Measurements from ENCODE around the gene NRM. TPM values are rescaled to one million over a fixed set of nuclear protein-coding genes. Genes with fewer than 3 reads are reported as not detected.

Gene NRM
- total RNA-seq, 2 experiments from 2014 or later, result 18.6 to 36.7 TPM

DNA sequence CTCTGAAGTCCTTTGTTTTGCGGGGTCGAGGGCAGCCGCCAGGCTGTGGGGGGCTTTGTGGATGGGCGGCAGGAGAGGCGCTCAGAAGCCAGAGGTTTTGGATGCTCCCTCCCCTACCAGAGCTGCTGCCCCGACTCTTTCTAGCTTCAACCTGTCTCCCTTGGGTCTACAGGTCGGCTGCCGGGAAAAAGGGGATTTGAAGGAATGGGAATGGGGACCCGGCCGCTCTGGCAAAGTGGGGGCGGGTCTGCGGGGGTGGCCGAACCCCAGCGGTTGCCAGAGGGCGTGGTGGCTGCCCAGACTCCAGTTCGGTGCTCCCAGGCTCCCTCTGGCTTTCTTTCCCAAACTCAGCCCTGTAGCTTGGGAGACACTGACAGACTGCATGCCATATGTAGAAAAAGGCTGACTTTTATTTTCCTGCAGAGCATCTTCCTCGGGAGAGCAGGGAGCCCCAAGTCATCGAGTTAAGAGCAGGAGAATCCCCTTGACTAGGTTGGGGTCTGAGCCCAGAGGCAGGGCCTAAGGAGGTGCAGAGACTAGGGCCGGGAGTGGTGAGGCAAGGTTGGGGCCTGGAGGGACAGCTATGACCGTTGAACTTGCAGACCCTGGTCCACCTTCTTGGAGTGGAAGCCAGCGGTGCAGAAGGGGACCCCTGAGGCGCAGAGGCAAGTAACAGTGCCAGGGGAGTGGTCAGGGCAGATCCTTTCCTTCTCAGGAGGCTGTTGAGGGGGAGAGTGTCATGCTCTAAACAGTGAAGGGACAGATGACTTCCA is 2.9 kb downstream of the NRM start:
- DNase-seq (ENCODE audit: low spot score), result peak; percentile 49

GRCh38 chr6:30686908-30687658 is 3.7 kb downstream of the NRM start:
- peak overlapping the region; percentile 95 for H3K27ac ChIP-seq (ENCODE audit: low read depth, low read length, poor library complexity, severe bottlenecking)
- intact Hi-C loops (cut with micrococcal nuclease; ENCODE audit: unreplicated experiment), result loop anchor here (5.0 to 10.0 kb wide), 2 partner anchors 70 to 808 kb away; partner anchors contain the start of genes MICB, MRPS18B and PPP1R10
- BruUV-seq (replicated peaks), result no TSS peak
- H3K36me3 ChIP-seq (ENCODE audit: insufficient read depth, low read length), result peaks cover 39% of the 10 kb centered on the region
- TF ChIP-seq, protein P1, sequence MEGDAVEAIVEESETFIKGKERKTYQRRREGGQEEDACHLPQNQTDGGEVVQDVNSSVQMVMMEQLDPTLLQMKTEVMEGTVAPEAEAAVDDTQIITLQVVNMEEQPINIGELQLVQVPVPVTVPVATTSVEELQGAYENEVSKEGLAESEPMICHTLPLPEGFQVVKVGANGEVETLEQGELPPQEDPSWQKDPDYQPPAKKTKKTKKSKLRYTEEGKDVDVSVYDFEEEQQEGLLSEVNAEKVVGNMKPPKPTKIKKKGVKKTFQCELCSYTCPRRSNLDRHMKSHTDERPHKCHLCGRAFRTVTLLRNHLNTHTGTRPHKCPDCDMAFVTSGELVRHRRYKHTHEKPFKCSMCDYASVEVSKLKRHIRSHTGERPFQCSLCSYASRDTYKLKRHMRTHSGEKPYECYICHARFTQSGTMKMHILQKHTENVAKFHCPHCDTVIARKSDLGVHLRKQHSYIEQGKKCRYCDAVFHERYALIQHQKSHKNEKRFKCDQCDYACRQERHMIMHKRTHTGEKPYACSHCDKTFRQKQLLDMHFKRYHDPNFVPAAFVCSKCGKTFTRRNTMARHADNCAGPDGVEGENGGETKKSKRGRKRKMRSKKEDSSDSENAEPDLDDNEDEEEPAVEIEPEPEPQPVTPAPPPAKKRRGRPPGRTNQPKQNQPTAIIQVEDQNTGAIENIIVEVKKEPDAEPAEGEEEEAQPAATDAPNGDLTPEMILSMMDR (conservative IDR thresholded peaks at IDR 0.05; ENCODE audit: low read length), result no peak
- TF ChIP-seq EZH2phosphoT487 (IDR thresholded peaks at IDR 0.05; ENCODE audit: borderline replicate concordance, low read depth, low read length), result no peak
- peaks cover 34% of the 10 kb centered on the region for H3K4me1 ChIP-seq (ENCODE audit: insufficient read depth, low read length, poor library complexity, severe bottlenecking)
- POLR2A ChIA-PET, result interaction anchor here (1.0 to 6.3 kb wide), 3 partner anchors 17 to 33 kb away, joined by 4 to 71 read pairs (median 4); partner anchors contain the start of genes MDC1 and TUBB
- no peaks in the 10 kb centered on the region for H3K9me3 ChIP-seq (ENCODE audit: low read length)
- H2AFZ ChIP-seq (ENCODE audit: low read length), result no peak overlapping the region
- H3K4me3 ChIP-seq (ENCODE audit: low read depth, low read length, poor library complexity, severe bottlenecking), result peak overlapping the region; percentile 95
- H3K79me2 ChIP-seq (ENCODE audit: insufficient read depth, low read depth, low read length), result peaks cover 78% of the 10 kb centered on the region
- H3K4me2 ChIP-seq (ENCODE audit: low read length), result peak overlapping the region; percentile 99
- no peaks in the 10 kb centered on the region for H3K9me2 ChIP-seq (ENCODE audit: insufficient read depth, low read length)
- H4K20me1 ChIP-seq (ENCODE audit: insufficient read depth, low read length), result peaks cover 7% of the 10 kb centered on the region; the same call in 1 of the 2 replicates
- peak; percentile 98 for DNase-seq (ENCODE audit: low spot score)
- CTCF ChIA-PET (ENCODE audit: unreplicated experiment), result no interaction called here

More for the DNA sequence above, 2.9 kb downstream of the NRM start:
- Histone ChIP-seq H3K79me2 (ENCODE audit: insufficient read depth, low read depth, low read length) (peaks cover 70% of the 10 kb centered on the region), H3K4me1 (ENCODE audit: insufficient read depth, low read length, poor library complexity, severe bottlenecking) (peaks cover 38% of the 10 kb centered on the region), H3K36me3 (ENCODE audit: insufficient read depth, low read length) (peaks cover 34% of the 10 kb centered on the region), H3K27ac (ENCODE audit: low read depth, low read length, poor library complexity, severe bottlenecking) (peak overlapping the region; percentile 95), H3K9me3 (ENCODE audit: low read length) (no peaks in the 10 kb centered on the region), H3K9me2 (ENCODE audit: insufficient read depth, low read length) (no peaks in the 10 kb centered on the region), H2AFZ (ENCODE audit: low read length) (no peak overlapping the region), H4K20me1 (ENCODE audit: insufficient read depth, low read length) (peaks cover 5% of the 10 kb centered on the region; the same call in 1 of the 2 replicates), H3K4me3 (ENCODE audit: low read depth, low read length, poor library complexity, severe bottlenecking) (peak overlapping the region; percentile 95), H3K4me2 (ENCODE audit: low read length) (peak overlapping the region; percentile 99)
- intact Hi-C loops (cut with micrococcal nuclease; ENCODE audit: unreplicated experiment), result loop anchor here (1.0 to 10.0 kb wide), 4 partner anchors 9 to 807 kb away; partner anchors contain the start of genes MDC1, MICB, MRPS18B and PPP1R10
- TSS peak; percentile 76 for BruUV-seq (replicated peaks)
- ChIA-PET POLR2A (interaction anchor here (0.5 to 6.3 kb wide), 8 partner anchors 7 to 392 kb away, joined by 3 to 71 read pairs (median 4); partner anchors contain the start of genes DHX16, MDC1 and TUBB), CTCF (ENCODE audit: unreplicated experiment) (interaction anchor here (0.7 to 1.6 kb wide), 4 partner anchors 9 to 43 kb away, joined by 3 to 5 read pairs (median 5); partner anchors contain the start of genes DHX16 and MDC1)
- TF ChIP-seq, protein P1 (conservative IDR thresholded peaks at IDR 0.05; ENCODE audit: low read length), result no peak; the same call in 1 of the 2 replicates
- TF ChIP-seq EZH2phosphoT487 (IDR thresholded peaks at IDR 0.05; ENCODE audit: borderline replicate concordance, low read depth, low read length), result no peak
